HG03280 (cell line): ENCODE measurements around the gene HOXD1.

ENCODE experiments used
- ATAC-seq: cut with Tn5 transposase; IDR thresholded peaks from one replicate; pipeline ENCODE4 v1.9.1; 2021; ENCODE audit warnings: mild to moderate bottlenecking, moderate library complexity; ENCODE audit not compliant: unreplicated experiment

HOXD1 gene

GRCh38 chr2:176164611-176165369 is 23.7 kb upstream of the HOXD1 start:
- ATAC-seq: no peak

GRCh38 chr2:176165370-176166050 is 23.0 kb upstream of the HOXD1 start:
- no peak for ATAC-seq

GRCh38 chr2:176166272-176166671 is 22.2 kb upstream of the HOXD1 start:
- ATAC-seq: no peak

GRCh38 chr2:176167398-176167797 is 21.1 kb upstream of the HOXD1 start:
- ATAC-seq: no peak

- no peak for ATAC-seq
Measured at GRCh38 chr2:176169181-176169580, 19.3 kb upstream of the HOXD1 start.

GRCh38 chr2:176169711-176170110 is 18.8 kb upstream of the HOXD1 start:
- ATAC-seq: no peak

- ATAC-seq: no peak
Measured at GRCh38 chr2:176170602-176171305, 17.7 kb upstream of the HOXD1 start.

- ATAC-seq: no peak
Measured at GRCh38 chr2:176171351-176172006, 17.0 kb upstream of the HOXD1 start.

- no peak for ATAC-seq
Measured at GRCh38 chr2:176172007-176172894, 16.2 kb upstream of the HOXD1 start.

GRCh38 chr2:176172895-176173566 is 15.4 kb upstream of the HOXD1 start:
- no peak for ATAC-seq

- ATAC-seq: no peak
Measured at GRCh38 chr2:176173567-176174381, 14.7 kb upstream of the HOXD1 start.

- ATAC-seq: no peak
Measured at GRCh38 chr2:176174382-176174823, 14.1 kb upstream of the HOXD1 start.

- no peak for ATAC-seq
Measured at GRCh38 chr2:176174824-176175708, 13.4 kb upstream of the HOXD1 start.

- ATAC-seq: no peak
Measured at GRCh38 chr2:176175709-176176607, 12.5 kb upstream of the HOXD1 start.

GRCh38 chr2:176177580-176178037 is 10.9 kb upstream of the HOXD1 start:
- ATAC-seq: no peak

GRCh38 chr2:176178038-176178756 is 10.3 kb upstream of the HOXD1 start:
- ATAC-seq: no peak
